ENCODE results near the gene SMIM9.

DNA sequence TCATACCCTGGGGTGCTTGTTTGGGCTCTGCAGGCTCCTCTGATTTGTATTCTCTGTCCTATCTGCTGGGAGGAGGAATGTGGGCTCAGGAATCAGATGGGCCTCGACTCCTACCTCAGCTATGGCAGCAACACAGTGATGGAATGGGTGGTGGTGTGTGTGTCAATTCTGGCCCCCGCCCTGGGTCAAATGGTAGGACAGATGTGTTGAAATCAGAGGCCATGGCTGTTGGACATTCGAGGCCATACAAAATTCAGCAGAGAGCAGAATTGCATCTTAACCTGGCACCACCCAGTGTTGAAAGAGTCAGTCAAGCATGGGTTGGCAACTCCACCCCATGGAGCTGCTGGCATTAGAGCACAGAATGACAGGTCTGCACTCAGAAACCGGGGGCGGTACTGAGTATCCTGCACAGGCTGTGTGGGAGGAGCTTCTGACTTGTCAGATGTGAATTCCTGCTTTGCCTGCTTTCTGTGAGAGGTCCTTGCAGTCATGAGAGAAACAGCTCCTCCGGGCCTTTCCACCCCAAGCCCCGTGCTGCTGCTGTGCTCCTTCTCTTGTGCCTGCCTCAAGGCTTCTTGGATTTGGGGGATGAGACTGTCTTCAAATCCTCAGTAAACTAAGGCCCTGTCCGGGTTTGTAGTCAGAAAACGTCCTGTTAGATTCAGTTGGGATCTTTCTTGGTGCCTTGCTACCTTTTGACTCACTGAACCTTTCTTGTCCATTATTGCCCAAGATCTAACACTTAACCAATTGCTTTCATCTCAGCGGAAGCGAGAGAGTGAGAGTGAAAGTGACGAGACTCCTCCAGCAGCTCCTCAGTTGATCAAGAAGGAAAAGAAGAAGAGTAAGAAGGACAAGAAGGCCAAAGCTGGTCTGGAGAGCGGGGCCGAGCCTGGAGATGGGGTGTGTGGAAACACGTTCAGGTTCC, 58.8 kb downstream of the SMIM9 start:
- TF ChIP-seq, protein P1, sequence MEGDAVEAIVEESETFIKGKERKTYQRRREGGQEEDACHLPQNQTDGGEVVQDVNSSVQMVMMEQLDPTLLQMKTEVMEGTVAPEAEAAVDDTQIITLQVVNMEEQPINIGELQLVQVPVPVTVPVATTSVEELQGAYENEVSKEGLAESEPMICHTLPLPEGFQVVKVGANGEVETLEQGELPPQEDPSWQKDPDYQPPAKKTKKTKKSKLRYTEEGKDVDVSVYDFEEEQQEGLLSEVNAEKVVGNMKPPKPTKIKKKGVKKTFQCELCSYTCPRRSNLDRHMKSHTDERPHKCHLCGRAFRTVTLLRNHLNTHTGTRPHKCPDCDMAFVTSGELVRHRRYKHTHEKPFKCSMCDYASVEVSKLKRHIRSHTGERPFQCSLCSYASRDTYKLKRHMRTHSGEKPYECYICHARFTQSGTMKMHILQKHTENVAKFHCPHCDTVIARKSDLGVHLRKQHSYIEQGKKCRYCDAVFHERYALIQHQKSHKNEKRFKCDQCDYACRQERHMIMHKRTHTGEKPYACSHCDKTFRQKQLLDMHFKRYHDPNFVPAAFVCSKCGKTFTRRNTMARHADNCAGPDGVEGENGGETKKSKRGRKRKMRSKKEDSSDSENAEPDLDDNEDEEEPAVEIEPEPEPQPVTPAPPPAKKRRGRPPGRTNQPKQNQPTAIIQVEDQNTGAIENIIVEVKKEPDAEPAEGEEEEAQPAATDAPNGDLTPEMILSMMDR (IDR thresholded peaks at IDR 0.05): no peak
- no peak for TF ChIP-seq ZFX (IDR thresholded peaks at IDR 0.05; ENCODE audit: borderline replicate concordance)
